GM23338 (cell line): Measurements from ENCODE around the gene UBE3A. TPM values are rescaled to one million over a fixed set of nuclear protein-coding genes. Genes with fewer than 3 reads are reported as not detected.

Experiments used
- ATAC-seq: fragments of 200-7000 bp; cut with Tn5 transposase; 3 replicates; pipeline ENCODE4 v1.9.1; 2020
- DNase-seq: peaks from one replicate; pipeline ENCODE4 v3.0.0-alpha.2; 2015; ENCODE audit warnings: low spot score
- H2AFZ ChIP-seq: fragments of 200-600 bp; sonication (generic); 2 replicates; pipeline ENCODE4 v1.8.0; 2016; ENCODE audit warnings: antibody characterized with exemption, mild to moderate bottlenecking, moderate library complexity
- H3F3A ChIP-seq: fragments of 200-600 bp; sonication (generic); replicated peaks from 2 replicates; pipeline ENCODE4 v1.8.0; 2017; ENCODE audit warnings: antibody characterized with exemption, mixed run types, low read depth
- H3K27ac ChIP-seq: fragments of 200-600 bp; sonication (generic); 2 replicates; pipeline ENCODE4 v1.6.1; 2016; ENCODE audit warnings: low read depth
- H3K27me3 ChIP-seq: fragments of 200-600 bp; sonication (generic); 2 replicates; pipeline ENCODE4 v1.8.0; 2016; ENCODE audit warnings: mild to moderate bottlenecking, mixed run types, moderate library complexity; ENCODE audit not compliant: insufficient read depth
- H3K36me3 ChIP-seq: fragments of 200-600 bp; sonication (generic); 2 replicates; pipeline ENCODE4 v1.8.0; 2016; ENCODE audit warnings: mild to moderate bottlenecking; ENCODE audit not compliant: insufficient read depth
- H3K4me1 ChIP-seq: fragments of 200-600 bp; sonication (generic); 2 replicates; pipeline ENCODE4 v1.8.0; 2016; ENCODE audit warnings: mild to moderate bottlenecking, moderate library complexity; ENCODE audit not compliant: insufficient read depth
- H3K4me2 ChIP-seq: fragments of 200-600 bp; sonication (generic); 2 replicates; pipeline ENCODE4 v1.7.1; 2017; ENCODE audit warnings: mixed run types
- H3K4me3 ChIP-seq: fragments of 200-600 bp; sonication (generic); 2 replicates; pipeline ENCODE4 v1.6.1; 2016; ENCODE audit warnings: mixed run types
- H3K79me2 ChIP-seq: fragments of 200-600 bp; sonication (generic); replicated peaks from 2 replicates; pipeline ENCODE4 v1.8.0; 2017; ENCODE audit warnings: mild to moderate bottlenecking; ENCODE audit not compliant: insufficient read depth
- H3K9me2 ChIP-seq: fragments of 200-600 bp; sonication (generic); 2 replicates; pipeline ENCODE4 v1.8.0; 2017; ENCODE audit not compliant: insufficient read depth
- H4K20me1 ChIP-seq: fragments of 200-600 bp; sonication (generic); replicated peaks from 2 replicates; pipeline ENCODE4 v1.8.0; 2017; ENCODE audit warnings: mild to moderate bottlenecking; ENCODE audit not compliant: insufficient read depth
- H3K27ac Mint-ChIP-seq: 2 replicates; pipeline ENCODE4 v1.8.0; 2020; ENCODE audit warnings: inconsistent platforms, mild to moderate bottlenecking, moderate library complexity, mixed read lengths
- H3K27me3 Mint-ChIP-seq: 3 replicates; pipeline ENCODE4 v1.8.0; 2022; ENCODE audit warnings: low read depth, mild to moderate bottlenecking, moderate library complexity, mixed read lengths, inconsistent platforms; ENCODE audit not compliant: insufficient read depth, poor library complexity
- H3K36me3 Mint-ChIP-seq: 3 replicates; pipeline ENCODE4 v1.8.0; 2021; ENCODE audit warnings: low read depth, mild to moderate bottlenecking, inconsistent platforms, moderate library complexity, mixed read lengths
- H3K4me1 Mint-ChIP-seq: 3 replicates; pipeline ENCODE4 v1.8.0; 2020; ENCODE audit warnings: mild to moderate bottlenecking, inconsistent platforms, mixed read lengths
- H3K4me3 Mint-ChIP-seq: 3 replicates; pipeline ENCODE4 v1.8.0; 2021; ENCODE audit warnings: moderate library complexity, mild to moderate bottlenecking, inconsistent platforms, mixed read lengths
- H3K9me3 Mint-ChIP-seq: 3 replicates; pipeline ENCODE4 v1.8.0; 2020; ENCODE audit warnings: moderate library complexity, mild to moderate bottlenecking, inconsistent platforms, mixed read lengths
- CTCF ChIP-seq, 2 experiments: fragments of 200-600 bp in 1 of 2; sonication (generic) in 1 of 2; conservative IDR thresholded peaks; 2 replicates each; pipeline versions ENCODE4 v1.5.1 to v1.6.1; 2016 to 2017; ENCODE audit warnings: antibody characterized with exemption in 2 of 2, low read depth in 2 of 2, mild to moderate bottlenecking in 2 of 2, moderate library complexity in 1 of 2
- JUNB ChIP-seq: IDR thresholded peaks from one replicate; pipeline ENCODE4 v1.6.1; 2016; ENCODE audit warnings: antibody characterized with exemption; ENCODE audit not compliant: unreplicated experiment
- STAT1 ChIP-seq: IDR thresholded peaks from one replicate; pipeline ENCODE4 v1.6.1; 2016; ENCODE audit warnings: antibody characterized with exemption; ENCODE audit not compliant: unreplicated experiment
- ZNF114 ChIP-seq: fragments of 250-450 bp; sonication (Bioruptor Pico); IDR thresholded peaks from 2 replicates; pipeline ENCODE4 v1.5.0; 2020; ENCODE audit warnings: mild to moderate bottlenecking, moderate library complexity
- polyA plus RNA-seq: library from polyadenylated mRNA; unstranded; fragments of >200 nt; fragmentation: Nextera tagmentation; extraction: Ambion mirVana; gene quantifications from 2 replicates; pipeline ENCODE4 v1.2.1, GENCODE V29; 2016
- total RNA-seq: library from RNA; depleted of rRNA; stranded (reverse); fragments of >200 nt; shearing (Covaris generic); gene quantifications from 2 replicates; pipeline ENCODE4 v1.2.3, GENCODE V29; 2014
- TF ChIP-seq, protein P1 (sequence below): fragments of 250-450 bp; sonication (Bioruptor Pico); IDR thresholded peaks from 2 replicates; pipeline ENCODE4 v1.5.0; 2020; ENCODE audit warnings: mild to moderate bottlenecking, moderate library complexity

UBE3A gene
- total and polyA plus RNA-seq, 2 experiments from 2014 or later, result 96.1 to 150 TPM

- 0 out of 3 replicates have a peak, but pooled peaks cover 5% of the 10 kb centered on the region for H3K9me3 Mint-ChIP-seq
- Histone ChIP-seq H3K79me2 (no peaks in the 10 kb centered on the region), H2AFZ (no peak overlapping the region), H3K4me2 (no peak overlapping the region), H3K27ac (no peak overlapping the region), H3K27me3 (no peaks in the 10 kb centered on the region), H4K20me1 (no peaks in the 10 kb centered on the region), H3K4me3 (no peak overlapping the region), H3F3A (no peaks in the 10 kb centered on the region), H3K4me1 (no peaks in the 10 kb centered on the region), H3K36me3 (no peaks in the 10 kb centered on the region), H3K9me2 (no peaks in the 10 kb centered on the region)
- peaks cover 2% of the 10 kb centered on the region for H3K27me3 Mint-ChIP-seq
- no peak overlapping the region for H3K4me3 Mint-ChIP-seq
- no peaks in the 10 kb centered on the region for H3K36me3 Mint-ChIP-seq
- ATAC-seq, result no peak
- no peak overlapping the region for H3K27ac Mint-ChIP-seq
- no peaks in the 10 kb centered on the region for H3K4me1 Mint-ChIP-seq
- TF ChIP-seq STAT1 (no peak), CTCF (conservative IDR thresholded peaks at IDR 0.05; ENCODE audit: low read depth in 2 of 2) (no peak), ZNF114 (CRISPR knock-in tag) (no peak), JUNB (no peak)
- TF ChIP-seq, protein P1, sequence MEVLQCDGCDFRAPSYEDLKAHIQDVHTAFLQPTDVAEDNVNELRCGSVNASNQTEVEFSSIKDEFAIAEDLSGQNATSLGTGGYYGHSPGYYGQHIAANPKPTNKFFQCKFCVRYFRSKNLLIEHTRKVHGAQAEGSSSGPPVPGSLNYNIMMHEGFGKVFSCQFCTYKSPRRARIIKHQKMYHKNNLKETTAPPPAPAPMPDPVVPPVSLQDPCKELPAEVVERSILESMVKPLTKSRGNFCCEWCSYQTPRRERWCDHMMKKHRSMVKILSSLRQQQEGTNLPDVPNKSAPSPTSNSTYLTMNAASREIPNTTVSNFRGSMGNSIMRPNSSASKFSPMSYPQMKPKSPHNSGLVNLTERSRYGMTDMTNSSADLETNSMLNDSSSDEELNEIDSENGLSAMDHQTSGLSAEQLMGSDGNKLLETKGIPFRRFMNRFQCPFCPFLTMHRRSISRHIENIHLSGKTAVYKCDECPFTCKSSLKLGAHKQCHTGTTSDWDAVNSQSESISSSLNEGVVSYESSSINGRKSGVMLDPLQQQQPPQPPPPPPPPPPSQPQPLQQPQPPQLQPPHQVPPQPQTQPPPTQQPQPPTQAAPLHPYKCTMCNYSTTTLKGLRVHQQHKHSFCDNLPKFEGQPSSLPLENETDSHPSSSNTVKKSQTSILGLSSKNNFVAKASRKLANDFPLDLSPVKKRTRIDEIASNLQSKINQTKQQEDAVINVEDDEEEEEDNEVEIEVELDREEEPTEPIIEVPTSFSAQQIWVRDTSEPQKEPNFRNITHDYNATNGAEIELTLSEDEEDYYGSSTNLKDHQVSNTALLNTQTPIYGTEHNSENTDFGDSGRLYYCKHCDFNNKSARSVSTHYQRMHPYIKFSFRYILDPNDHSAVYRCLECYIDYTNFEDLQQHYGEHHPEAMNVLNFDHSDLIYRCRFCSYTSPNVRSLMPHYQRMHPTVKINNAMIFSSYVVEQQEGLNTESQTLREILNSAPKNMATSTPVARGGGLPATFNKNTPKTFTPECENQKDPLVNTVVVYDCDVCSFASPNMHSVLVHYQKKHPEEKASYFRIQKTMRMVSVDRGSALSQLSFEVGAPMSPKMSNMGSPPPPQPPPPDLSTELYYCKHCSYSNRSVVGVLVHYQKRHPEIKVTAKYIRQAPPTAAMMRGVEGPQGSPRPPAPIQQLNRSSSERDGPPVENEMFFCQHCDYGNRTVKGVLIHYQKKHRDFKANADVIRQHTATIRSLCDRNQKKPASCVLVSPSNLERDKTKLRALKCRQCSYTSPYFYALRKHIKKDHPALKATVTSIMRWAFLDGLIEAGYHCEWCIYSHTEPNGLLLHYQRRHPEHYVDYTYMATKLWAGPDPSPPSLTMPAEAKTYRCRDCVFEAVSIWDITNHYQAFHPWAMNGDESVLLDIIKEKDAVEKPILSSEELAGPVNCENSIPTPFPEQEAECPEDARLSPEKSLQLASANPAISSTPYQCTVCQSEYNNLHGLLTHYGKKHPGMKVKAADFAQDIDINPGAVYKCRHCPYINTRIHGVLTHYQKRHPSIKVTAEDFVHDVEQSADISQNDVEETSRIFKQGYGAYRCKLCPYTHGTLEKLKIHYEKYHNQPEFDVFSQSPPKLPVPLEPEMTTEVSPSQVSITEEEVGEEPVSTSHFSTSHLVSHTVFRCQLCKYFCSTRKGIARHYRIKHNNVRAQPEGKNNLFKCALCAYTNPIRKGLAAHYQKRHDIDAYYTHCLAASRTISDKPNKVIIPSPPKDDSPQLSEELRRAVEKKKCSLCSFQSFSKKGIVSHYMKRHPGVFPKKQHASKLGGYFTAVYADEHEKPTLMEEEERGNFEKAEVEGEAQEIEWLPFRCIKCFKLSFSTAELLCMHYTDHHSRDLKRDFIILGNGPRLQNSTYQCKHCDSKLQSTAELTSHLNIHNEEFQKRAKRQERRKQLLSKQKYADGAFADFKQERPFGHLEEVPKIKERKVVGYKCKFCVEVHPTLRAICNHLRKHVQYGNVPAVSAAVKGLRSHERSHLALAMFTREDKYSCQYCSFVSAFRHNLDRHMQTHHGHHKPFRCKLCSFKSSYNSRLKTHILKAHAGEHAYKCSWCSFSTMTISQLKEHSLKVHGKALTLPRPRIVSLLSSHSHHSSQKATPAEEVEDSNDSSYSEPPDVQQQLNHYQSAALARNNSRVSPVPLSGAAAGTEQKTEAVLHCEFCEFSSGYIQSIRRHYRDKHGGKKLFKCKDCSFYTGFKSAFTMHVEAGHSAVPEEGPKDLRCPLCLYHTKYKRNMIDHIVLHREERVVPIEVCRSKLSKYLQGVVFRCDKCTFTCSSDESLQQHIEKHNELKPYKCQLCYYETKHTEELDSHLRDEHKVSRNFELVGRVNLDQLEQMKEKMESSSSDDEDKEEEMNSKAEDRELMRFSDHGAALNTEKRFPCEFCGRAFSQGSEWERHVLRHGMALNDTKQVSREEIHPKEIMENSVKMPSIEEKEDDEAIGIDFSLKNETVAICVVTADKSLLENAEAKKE (CRISPR knock-in tag), result no peak
- DNase-seq, result no peak
Observed at GRCh38 chr15:25445412-25445811, 6.6 kb upstream of the UBE3A start.
